H9 (cell line): ENCODE results near the gene GAS6. TPM values are rescaled to one million over a fixed set of nuclear protein-coding genes. Genes with fewer than 3 reads are reported as not detected.

Source experiments
- DNase-seq: peaks from one replicate; pipeline ENCODE4 v3.0.0-alpha.2; 2017
- H2AFZ ChIP-seq: one replicate; pipeline ENCODE4 v1.6.1; 2013; ENCODE audit warnings: mild to moderate bottlenecking, low read length, control low read depth, moderate library complexity
- H2AK5ac ChIP-seq: 2 replicates; pipeline ENCODE4 v1.6.1; 2013; ENCODE audit warnings: low read length, control low read depth, mixed read lengths; ENCODE audit not compliant: insufficient read length
- H2BK120ac ChIP-seq: one replicate; pipeline ENCODE4 v1.6.1; 2013; ENCODE audit warnings: low read depth, mild to moderate bottlenecking, low read length, control low read depth, inconsistent platforms; ENCODE audit not compliant: poor library complexity, severe bottlenecking
- H2BK12ac ChIP-seq: 2 replicates; pipeline ENCODE4 v1.6.1; 2013; ENCODE audit warnings: low read length, control low read depth, mixed read lengths, low read depth; ENCODE audit not compliant: insufficient read length
- H2BK15ac ChIP-seq: 2 replicates; pipeline ENCODE4 v1.6.1; 2013; ENCODE audit warnings: low read depth, low read length, control low read depth
- H2BK20ac ChIP-seq: one replicate; pipeline ENCODE4 v1.6.1; 2013; ENCODE audit warnings: low read depth, mild to moderate bottlenecking, low read length, control low read depth, inconsistent platforms; ENCODE audit not compliant: poor library complexity, severe bottlenecking
- H2BK5ac ChIP-seq: 2 replicates; pipeline ENCODE4 v1.6.1; 2013; ENCODE audit warnings: low read length, control low read depth, mixed read lengths; ENCODE audit not compliant: insufficient read length
- H3K14ac ChIP-seq: 2 replicates; pipeline ENCODE4 v1.6.1; 2013; ENCODE audit warnings: low read length, control low read depth; ENCODE audit not compliant: insufficient read depth
- H3K18ac ChIP-seq: 2 replicates; pipeline ENCODE4 v1.6.1; 2013; ENCODE audit warnings: low read depth, mild to moderate bottlenecking, mixed read lengths, low read length, control low read depth; ENCODE audit not compliant: insufficient read length
- H3K23ac ChIP-seq: 2 replicates; pipeline ENCODE4 v1.6.1; 2013; ENCODE audit warnings: low read length, control low read depth, mixed read lengths, low read depth; ENCODE audit not compliant: insufficient read length
- H3K23me2 ChIP-seq: 2 replicates; pipeline ENCODE4 v1.6.1; 2013; ENCODE audit warnings: low read depth, mild to moderate bottlenecking, mixed read lengths, low read length, control low read depth; ENCODE audit not compliant: insufficient read length, poor library complexity, severe bottlenecking
- H3K27ac ChIP-seq: 2 replicates; pipeline ENCODE4 v1.5.1; 2013; ENCODE audit warnings: low read length, control low read depth, mixed read lengths, low read depth; ENCODE audit not compliant: insufficient read length
- H3K27me3 ChIP-seq: 2 replicates; pipeline ENCODE4 v1.6.1; 2013; ENCODE audit warnings: low read length, control low read depth, inconsistent platforms; ENCODE audit not compliant: insufficient read depth
- H3K4ac ChIP-seq: 2 replicates; pipeline ENCODE4 v1.6.1; 2013; ENCODE audit warnings: low read depth, mild to moderate bottlenecking, control low read depth, inconsistent platforms, low read length, moderate library complexity
- H3K4me1 ChIP-seq: 2 replicates; pipeline ENCODE4 v1.6.1; 2013; ENCODE audit warnings: low read length, control low read depth, inconsistent platforms; ENCODE audit not compliant: insufficient read depth
- H3K4me2 ChIP-seq: 2 replicates; pipeline ENCODE4 v1.6.1; 2013; ENCODE audit warnings: low read length, control low read depth, mixed read lengths; ENCODE audit not compliant: insufficient read length, insufficient read depth
- H3K56ac ChIP-seq: 2 replicates; pipeline ENCODE4 v1.6.1; 2013; ENCODE audit warnings: low read depth, mild to moderate bottlenecking, mixed read lengths, low read length, control low read depth; ENCODE audit not compliant: insufficient read length
- H3K79me1 ChIP-seq: 2 replicates; pipeline ENCODE4 v1.6.1; 2013; ENCODE audit warnings: low read depth, mild to moderate bottlenecking, moderate library complexity, low read length, control low read depth, inconsistent platforms; ENCODE audit not compliant: insufficient read depth, poor library complexity, severe bottlenecking
- H3K79me2 ChIP-seq: 2 replicates; pipeline ENCODE4 v1.6.1; 2013; ENCODE audit warnings: low read length, control low read depth, inconsistent platforms; ENCODE audit not compliant: insufficient read depth
- H3K9ac ChIP-seq: 2 replicates; pipeline ENCODE4 v1.6.1; 2013; ENCODE audit warnings: low read length, control low read depth, mixed read lengths; ENCODE audit not compliant: insufficient read length; ENCODE audit errors: extremely low read depth
- H3K9me3 ChIP-seq: one replicate; pipeline ENCODE4 v1.6.1; 2013; ENCODE audit warnings: low read depth, low read length, inconsistent platforms; ENCODE audit not compliant: control insufficient read depth
- H3T11ph ChIP-seq: one replicate; pipeline ENCODE4 v1.6.1; 2013; ENCODE audit warnings: mild to moderate bottlenecking, low read length, control low read depth, inconsistent platforms
- H4K20me1 ChIP-seq: one replicate; pipeline ENCODE4 v1.6.1; 2013; ENCODE audit not compliant: control insufficient read depth, insufficient read length, insufficient read depth
- H4K5ac ChIP-seq: 2 replicates; pipeline ENCODE4 v1.6.1; 2013; ENCODE audit warnings: low read depth, mild to moderate bottlenecking, mixed read lengths, low read length, control low read depth; ENCODE audit not compliant: insufficient read length
- H4K8ac ChIP-seq: replicated peaks from 2 replicates; pipeline ENCODE4 v1.6.1; 2013; ENCODE audit warnings: low read length, control low read depth, mixed read lengths, low read depth; ENCODE audit not compliant: insufficient read length
- H4K91ac ChIP-seq: 2 replicates; pipeline ENCODE4 v1.6.1; 2013; ENCODE audit warnings: low read depth, mild to moderate bottlenecking, moderate library complexity, mixed read lengths, low read length, control low read depth; ENCODE audit not compliant: insufficient read length
- H3K27ac Mint-ChIP-seq, 3 experiments: 2 replicates in 2 of 3; 3 replicates in 1 of 3; pipeline ENCODE4 v1.8.0; 2020 to 2021; ENCODE audit warnings: mixed read lengths in 3 of 3, mild to moderate bottlenecking in 1 of 3, moderate library complexity in 1 of 3
- H3K27me3 Mint-ChIP-seq: 2 replicates; pipeline ENCODE4 v1.8.0; 2021; ENCODE audit warnings: low read depth, mild to moderate bottlenecking, moderate library complexity, mixed read lengths
- H3K36me3 Mint-ChIP-seq, 3 experiments: 2 replicates in 2 of 3; 3 replicates in 1 of 3; pipeline ENCODE4 v1.8.0; 2020 to 2021; ENCODE audit warnings: low read depth in 3 of 3, mixed read lengths in 3 of 3; ENCODE audit not compliant: insufficient read depth in 1 of 3
- H3K4me1 Mint-ChIP-seq, 2 experiments: 2 replicates each; pipeline ENCODE4 v1.8.0; 2020; ENCODE audit warnings: mixed read lengths in 2 of 2
- H3K4me3 Mint-ChIP-seq, 2 experiments: 2 replicates in 1 of 2; 3 replicates in 1 of 2; pipeline ENCODE4 v1.8.0; 2020 to 2021; ENCODE audit warnings: mild to moderate bottlenecking in 2 of 2, mixed read lengths in 2 of 2, moderate library complexity in 1 of 2
- H3K9me3 Mint-ChIP-seq, 2 experiments: 2 replicates in 1 of 2; 3 replicates in 1 of 2; pipeline ENCODE4 v1.8.0; 2020; ENCODE audit warnings: mild to moderate bottlenecking in 2 of 2, mixed read lengths in 2 of 2, moderate library complexity in 1 of 2
- CTCF ChIP-seq: fragments of 200-600 bp; sonication (generic); conservative IDR thresholded peaks from 3 replicates; pipeline ENCODE4 v1.8.0; 2021; ENCODE audit warnings: antibody characterized with exemption, mild to moderate bottlenecking
- WGBS: extraction: QIAGEN DNeasy Blood & Tissue Kit; methylation state at CpG from one replicate; pipeline ENCODE4 v1.1.7; 2013; ENCODE audit warnings: missing lambda C conversion rate, low lambda C conversion rate, mixed read lengths; ENCODE audit not compliant: insufficient read length; ENCODE audit errors: extremely low coverage; 5-methylcytosine and 5-hydroxymethylcytosine counted together
- total RNA-seq: library from RNA; stranded (reverse); gene quantifications from 2 replicates; pipeline ENCODE4 v1.2.1, GENCODE V29; 2021

The GAS6 gene
- total RNA-seq, 1 experiment from 2014 or later, result 20.5 TPM

GRCh38 chr13:113874177-113874576, 10.3 kb upstream of the GAS6 start:
- no peak overlapping the region for H3K9ac ChIP-seq
- no peak overlapping the region for H2AK5ac ChIP-seq
- H3K27me3 ChIP-seq, result no peaks in the 10 kb centered on the region
- no peak overlapping the region for H4K91ac ChIP-seq
- no peak overlapping the region for H3K27ac ChIP-seq
- H3K9me3 ChIP-seq, result no peaks in the 10 kb centered on the region
- H4K5ac ChIP-seq, result no peak overlapping the region
- H3K14ac ChIP-seq, result no peak overlapping the region
- no peak overlapping the region for H3K4me2 ChIP-seq
- Mint-ChIP-seq H3K36me3 (no peaks in the 10 kb centered on the region), H3K27ac (no peak overlapping the region), H3K4me3 (no peak overlapping the region), H3K9me3 (no peaks in the 10 kb centered on the region), H3K27me3 (peaks cover 5% of the 10 kb centered on the region), H3K4me1 (peaks cover 8 to 13% of the 10 kb centered on the region in 2 experiments)
- no peaks in the 10 kb centered on the region for H4K20me1 ChIP-seq
- no peak overlapping the region for H3K18ac ChIP-seq
- no peaks in the 10 kb centered on the region for H3K23me2 ChIP-seq
- no peak overlapping the region for H2BK12ac ChIP-seq
- no peak overlapping the region for H2BK15ac ChIP-seq
- H3T11ph ChIP-seq, result no peak overlapping the region
- no peak overlapping the region for H2AFZ ChIP-seq
- no peak for TF ChIP-seq CTCF
- H4K8ac ChIP-seq, result no peak overlapping the region
- no peak overlapping the region for H2BK5ac ChIP-seq
- H2BK20ac ChIP-seq, result no peak overlapping the region
- DNase-seq, result no peak
- H3K4me1 ChIP-seq, result no peaks in the 10 kb centered on the region
- no peaks in the 10 kb centered on the region for H3K79me1 ChIP-seq
- no peak overlapping the region for H2BK120ac ChIP-seq
- no CpG with 5 or more reads among the region's 10 CpGs for WGBS
- H3K56ac ChIP-seq, result no peak overlapping the region
- H3K23ac ChIP-seq, result no peak overlapping the region
- no peaks in the 10 kb centered on the region for H3K79me2 ChIP-seq
- H3K4ac ChIP-seq, result no peak overlapping the region
